Measurements from ENCODE around the gene DUXA. TPM values are rescaled to one million over a fixed set of nuclear protein-coding genes. Genes with fewer than 3 reads are reported as not detected.

The DUXA gene
- total and polyA plus RNA-seq, 2 donors (not counting 3 experiments of a cell fraction or from before 2014, with no cell fraction given): not detected

DNA sequence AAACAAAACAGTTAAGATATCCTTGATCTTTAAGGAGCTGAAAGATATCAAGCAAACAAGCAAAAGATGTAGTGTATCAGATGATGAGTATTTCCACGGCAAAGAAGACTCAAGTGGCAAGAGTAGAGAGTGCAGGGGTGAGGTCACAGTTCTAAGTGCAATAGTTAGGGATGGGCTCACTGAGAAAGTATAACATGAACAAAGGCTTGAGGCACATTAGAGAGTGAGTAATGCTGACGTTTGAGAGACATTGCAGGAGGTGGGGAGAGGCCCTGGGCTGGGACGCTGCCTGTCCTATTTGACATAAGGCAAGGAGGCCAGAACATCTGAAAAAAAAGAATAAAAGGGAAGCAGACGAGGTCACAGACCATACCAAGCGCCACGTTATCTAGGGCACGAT lies 1.4 kb downstream of the DUXA start:
- Histone ChIP-seq H3K4me1 (ENCODE audit: control insufficient read depth, extremely low read depth, insufficient read depth, low read length) (no peaks in the 10 kb centered on the region), H3K4me2 (ENCODE audit: insufficient read depth, low read length) (no peak overlapping the region), H3K27ac (ENCODE audit: insufficient read depth, low read depth, low read length) (no peak overlapping the region), H3K27me3 (ENCODE audit: control insufficient read depth in 2 of 2, insufficient read depth in 2 of 2, low read length in 2 of 2) (no peaks in the 10 kb centered on the region), H3K9me3 (replicated peaks; ENCODE audit: control insufficient read depth, insufficient read depth, low read length) (peaks cover 2% of the 10 kb centered on the region), H3K9ac (replicated peaks; ENCODE audit: extremely low read depth, insufficient read depth, low read length) (no peak overlapping the region), H3K79me2 (ENCODE audit: control insufficient read depth, insufficient read depth, low read length) (no peaks in the 10 kb centered on the region), H3K36me3 (ENCODE audit: control insufficient read depth in 2 of 2, extremely low read depth in 1 of 2, insufficient read depth in 2 of 2, low read length in 2 of 2) (no peaks in the 10 kb centered on the region), H3K4me3 (replicated peaks in 1 of 3; ENCODE audit: insufficient read depth in 1 of 3, low read depth in 1 of 3, low read length in 3 of 3) (no peak overlapping the region), H4K20me1 (replicated peaks; ENCODE audit: control insufficient read depth, extremely low read depth, insufficient read depth, low read length) (no peaks in the 10 kb centered on the region), H2AFZ (ENCODE audit: low read depth, low read length) (no peak overlapping the region), H3K9me1 (replicated peaks; ENCODE audit: control insufficient read depth, extremely low read depth, insufficient read depth, low read length) (no peaks in the 10 kb centered on the region)
- no TSS peak for BruUV-seq (replicated peaks)
- ChIA-PET CTCF (no interaction called here), POLR2A (no interaction called here)
- no peak for DNase-seq (ENCODE audit: low read depth, low spot score)
- dilution Hi-C loops (cut with MboI; ENCODE audit: extremely low pct_ligation_motif_present, low sequenced_read_pairs) (no loop called here), intact Hi-C loops (cut with micrococcal nuclease) (no loop called here)
- FAIRE-seq: no peak
- no peak for TF ChIP-seq MYC (IDR thresholded peaks at IDR 0.05; ENCODE audit: low read depth, low read length)

GRCh38 chr19:57161985-57162539 lies 5.2 kb downstream of the DUXA start:
- DNase-seq (ENCODE audit: low read depth, low spot score): no peak
- Histone ChIP-seq H3K36me3 (ENCODE audit: control insufficient read depth in 2 of 2, extremely low read depth in 1 of 2, insufficient read depth in 2 of 2, low read length in 2 of 2) (no peaks in the 10 kb centered on the region), H3K9ac (replicated peaks; ENCODE audit: extremely low read depth, insufficient read depth, low read length) (no peak overlapping the region), H3K9me3 (replicated peaks; ENCODE audit: control insufficient read depth, insufficient read depth, low read length) (peaks cover 2% of the 10 kb centered on the region), H2AFZ (ENCODE audit: low read depth, low read length) (no peak overlapping the region), H3K27ac (ENCODE audit: insufficient read depth, low read depth, low read length) (no peak overlapping the region), H3K4me3 (replicated peaks in 1 of 3; ENCODE audit: insufficient read depth in 1 of 3, low read depth in 1 of 3, low read length in 3 of 3) (no peak overlapping the region), H4K20me1 (replicated peaks; ENCODE audit: control insufficient read depth, extremely low read depth, insufficient read depth, low read length) (no peaks in the 10 kb centered on the region), H3K79me2 (ENCODE audit: control insufficient read depth, insufficient read depth, low read length) (no peaks in the 10 kb centered on the region), H3K4me2 (ENCODE audit: insufficient read depth, low read length) (no peak overlapping the region), H3K4me1 (ENCODE audit: control insufficient read depth, extremely low read depth, insufficient read depth, low read length) (no peaks in the 10 kb centered on the region), H3K27me3 (ENCODE audit: control insufficient read depth in 2 of 2, insufficient read depth in 2 of 2, low read length in 2 of 2) (no peaks in the 10 kb centered on the region), H3K9me1 (replicated peaks; ENCODE audit: control insufficient read depth, extremely low read depth, insufficient read depth, low read length) (no peaks in the 10 kb centered on the region)
- CTCF ChIA-PET: no interaction called here
- TF ChIP-seq CTCF (IDR thresholded peaks at IDR 0.05; ENCODE audit: extremely low read depth in 1 of 2, insufficient read depth in 1 of 2, low read depth in 1 of 2, low read length in 2 of 2) (no peak), MYC (IDR thresholded peaks at IDR 0.05; ENCODE audit: low read depth, low read length) (no peak), EZH2 (IDR thresholded peaks at IDR 0.05; ENCODE audit: borderline replicate concordance, low read depth, low read length, severe bottlenecking) (no peak), FOS (IDR thresholded peaks at IDR 0.05; ENCODE audit: borderline replicate concordance, insufficient read depth, low read length) (no peak), POLR2AphosphoS5 (IDR thresholded peaks at IDR 0.05; ENCODE audit: insufficient read depth, low read depth, low read length) (no peak), JUN (IDR thresholded peaks at IDR 0.05; ENCODE audit: borderline replicate concordance, insufficient read depth, insufficient read length, low read depth) (no peak), POLR2A (IDR thresholded peaks at IDR 0.05; ENCODE audit: low read depth, low read length) (no peak), GATA2 (IDR thresholded peaks at IDR 0.05; ENCODE audit: insufficient read depth, insufficient read length, low read depth, low read length) (no peak)
- TF ChIP-seq, protein P1, sequence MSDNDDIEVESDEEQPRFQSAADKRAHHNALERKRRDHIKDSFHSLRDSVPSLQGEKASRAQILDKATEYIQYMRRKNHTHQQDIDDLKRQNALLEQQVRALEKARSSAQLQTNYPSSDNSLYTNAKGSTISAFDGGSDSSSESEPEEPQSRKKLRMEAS (IDR thresholded peaks at IDR 0.05; ENCODE audit: insufficient read depth, insufficient read length): no peak
- no peak for FAIRE-seq
- POLR2A ChIA-PET: no interaction called here
- dilution Hi-C loops (cut with MboI; ENCODE audit: extremely low pct_ligation_motif_present, low sequenced_read_pairs) (no loop called here), intact Hi-C loops (cut with micrococcal nuclease) (no loop called here)
- BruUV-seq (replicated peaks): no TSS peak
